HPDE6-E6E7 (cell line): ENCODE results near the gene ZNF345.

Source experiments
- DNase-seq: peaks from one replicate; pipeline ENCODE4 v3.0.0; 2011; ENCODE audit warnings: missing footprints; ENCODE audit errors: extremely low spot score

Gene ZNF345

GRCh38 chr19:36916991-36917390 is 66.3 kb downstream of the ZNF345 start:
- DNase-seq: no peak

- DNase-seq: no peak
Measured at GRCh38 chr19:36918090-36918489, 67.4 kb downstream of the ZNF345 start.
